ENCODE data around the gene HPN.

Gene HPN

GRCh38 chr19:35105411-35106290, 64.1 kb downstream of the HPN start:
- Histone ChIP-seq H3K9ac (ENCODE audit: low read length) (no peak overlapping the region), H3K27me3 (ENCODE audit: control insufficient read depth in 1 of 2, insufficient read depth in 2 of 2, low read length in 2 of 2) (peaks cover 0 to 5% of the 10 kb centered on the region in 2 donors), H3K36me3 (ENCODE audit: insufficient read depth, low read length) (no peaks in the 10 kb centered on the region), H3K27ac (ENCODE audit: low read depth, low read length) (no peak overlapping the region), H3K4me1 (ENCODE audit: insufficient read depth, low read length) (no peaks in the 10 kb centered on the region), H3K9me3 (ENCODE audit: low read length) (no peaks in the 10 kb centered on the region), H3K4me3 (ENCODE audit: low read depth in 1 of 2, low read length in 2 of 2) (no peak overlapping the region)

- Histone ChIP-seq H3K4me3 (ENCODE audit: low read depth in 1 of 2, low read length in 2 of 2) (no peak overlapping the region), H3K9ac (ENCODE audit: low read length) (no peak overlapping the region), H3K27me3 (ENCODE audit: control insufficient read depth in 1 of 2, insufficient read depth in 2 of 2, low read length in 2 of 2) (peaks cover 0 to 5% of the 10 kb centered on the region in 2 donors), H3K9me3 (ENCODE audit: low read length) (no peaks in the 10 kb centered on the region), H3K36me3 (ENCODE audit: insufficient read depth, low read length) (no peaks in the 10 kb centered on the region), H3K4me1 (ENCODE audit: insufficient read depth, low read length) (no peaks in the 10 kb centered on the region), H3K27ac (ENCODE audit: low read depth, low read length) (no peak overlapping the region)
Observed at GRCh38 chr19:35106291-35106583, 64.7 kb downstream of the HPN start.

- Histone ChIP-seq H3K36me3 (ENCODE audit: insufficient read depth, low read length) (no peaks in the 10 kb centered on the region), H3K9me3 (ENCODE audit: low read length) (no peaks in the 10 kb centered on the region), H3K27me3 (ENCODE audit: control insufficient read depth in 1 of 2, insufficient read depth in 2 of 2, low read length in 2 of 2) (peaks cover 0 to 5% of the 10 kb centered on the region in 2 donors), H3K4me3 (ENCODE audit: low read depth in 1 of 2, low read length in 2 of 2) (no peak overlapping the region), H3K9ac (ENCODE audit: low read length) (no peak overlapping the region), H3K27ac (ENCODE audit: low read depth, low read length) (no peak overlapping the region), H3K4me1 (ENCODE audit: insufficient read depth, low read length) (no peaks in the 10 kb centered on the region)
Observed at GRCh38 chr19:35106898-35107541, 65.5 kb downstream of the HPN start.

GRCh38 chr19:35107545-35107944, 66.0 kb downstream of the HPN start:
- Histone ChIP-seq H3K9me3 (ENCODE audit: low read length) (no peaks in the 10 kb centered on the region), H3K4me3 (ENCODE audit: low read depth in 1 of 2, low read length in 2 of 2) (no peak overlapping the region), H3K9ac (ENCODE audit: low read length) (no peak overlapping the region), H3K36me3 (ENCODE audit: insufficient read depth, low read length) (no peaks in the 10 kb centered on the region), H3K27me3 (ENCODE audit: control insufficient read depth in 1 of 2, insufficient read depth in 2 of 2, low read length in 2 of 2) (peaks cover 0 to 5% of the 10 kb centered on the region in 2 donors), H3K4me1 (ENCODE audit: insufficient read depth, low read length) (no peaks in the 10 kb centered on the region), H3K27ac (ENCODE audit: low read depth, low read length) (no peak overlapping the region)

GRCh38 chr19:35108730-35109129, 67.2 kb downstream of the HPN start:
- H3K4me1 ChIP-seq (ENCODE audit: insufficient read depth, low read length): no peaks in the 10 kb centered on the region
- H3K27ac ChIP-seq (ENCODE audit: low read depth, low read length): no peak overlapping the region
- no peaks in the 10 kb centered on the region for H3K36me3 ChIP-seq (ENCODE audit: insufficient read depth, low read length)
- no peaks in the 10 kb centered on the region for H3K9me3 ChIP-seq (ENCODE audit: low read length)
- H3K4me3 ChIP-seq (ENCODE audit: low read depth in 1 of 2, low read length in 2 of 2): no peak overlapping the region
- H3K27me3 ChIP-seq (ENCODE audit: control insufficient read depth in 1 of 2, insufficient read depth in 2 of 2, low read length in 2 of 2): peaks cover 0 to 5% of the 10 kb centered on the region in 2 donors
- H3K9ac ChIP-seq (ENCODE audit: low read length): no peak overlapping the region

GRCh38 chr19:35109395-35110112, 68.0 kb downstream of the HPN start:
- Histone ChIP-seq H3K36me3 (ENCODE audit: insufficient read depth, low read length) (no peaks in the 10 kb centered on the region), H3K9me3 (ENCODE audit: low read length) (no peaks in the 10 kb centered on the region), H3K4me1 (ENCODE audit: insufficient read depth, low read length) (peaks cover 4% of the 10 kb centered on the region), H3K27me3 (ENCODE audit: control insufficient read depth in 1 of 2, insufficient read depth in 2 of 2, low read length in 2 of 2) (peaks cover 0 to 5% of the 10 kb centered on the region in 2 donors), H3K27ac (ENCODE audit: low read depth, low read length) (no peak overlapping the region), H3K9ac (ENCODE audit: low read length) (no peak overlapping the region), H3K4me3 (ENCODE audit: low read depth in 1 of 2, low read length in 2 of 2) (no peak overlapping the region)

- Histone ChIP-seq H3K9ac (ENCODE audit: low read length) (no peak overlapping the region), H3K4me3 (ENCODE audit: low read depth in 1 of 2, low read length in 2 of 2) (no peak overlapping the region), H3K9me3 (ENCODE audit: low read length) (no peaks in the 10 kb centered on the region), H3K27ac (ENCODE audit: low read depth, low read length) (no peak overlapping the region), H3K36me3 (ENCODE audit: insufficient read depth, low read length) (no peaks in the 10 kb centered on the region), H3K27me3 (ENCODE audit: control insufficient read depth in 1 of 2, insufficient read depth in 2 of 2, low read length in 2 of 2) (peaks cover 0 to 5% of the 10 kb centered on the region in 2 donors), H3K4me1 (ENCODE audit: insufficient read depth, low read length) (peaks cover 9% of the 10 kb centered on the region)
Observed at GRCh38 chr19:35110974-35111373, 69.5 kb downstream of the HPN start.

- Histone ChIP-seq H3K27ac (ENCODE audit: low read depth, low read length) (no peak overlapping the region), H3K9ac (ENCODE audit: low read length) (no peak overlapping the region), H3K27me3 (ENCODE audit: control insufficient read depth in 1 of 2, insufficient read depth in 2 of 2, low read length in 2 of 2) (peaks cover 0 to 5% of the 10 kb centered on the region in 2 donors), H3K36me3 (ENCODE audit: insufficient read depth, low read length) (no peaks in the 10 kb centered on the region), H3K4me1 (ENCODE audit: insufficient read depth, low read length) (peaks cover 9% of the 10 kb centered on the region), H3K9me3 (ENCODE audit: low read length) (no peaks in the 10 kb centered on the region), H3K4me3 (ENCODE audit: low read depth in 1 of 2, low read length in 2 of 2) (no peak overlapping the region)
Observed at GRCh38 chr19:35112995-35113688, 71.6 kb downstream of the HPN start.

- Histone ChIP-seq H3K27me3 (ENCODE audit: control insufficient read depth in 1 of 2, insufficient read depth in 2 of 2, low read length in 2 of 2) (peaks cover 0 to 3% of the 10 kb centered on the region in 2 donors), H3K9me3 (ENCODE audit: low read length) (no peaks in the 10 kb centered on the region), H3K4me1 (ENCODE audit: insufficient read depth, low read length) (peaks cover 9% of the 10 kb centered on the region), H3K9ac (ENCODE audit: low read length) (no peak overlapping the region), H3K36me3 (ENCODE audit: insufficient read depth, low read length) (no peaks in the 10 kb centered on the region), H3K4me3 (ENCODE audit: low read depth in 1 of 2, low read length in 2 of 2) (peak overlapping the region in 1 of 2 donors; percentile 50), H3K27ac (ENCODE audit: low read depth, low read length) (no peak overlapping the region)
Observed at GRCh38 chr19:35114353-35115176, 73.0 kb downstream of the HPN start.

- Histone ChIP-seq H3K9ac (ENCODE audit: low read length) (no peak within 1 kb of the TSS), H3K4me3 (ENCODE audit: low read depth in 1 of 2, low read length in 2 of 2) (peak within 1 kb of the TSS in 1 of 2 donors; percentile 50), H3K36me3 (ENCODE audit: insufficient read depth, low read length) (no peaks in the 10 kb centered on the region), H3K9me3 (ENCODE audit: low read length) (no peaks in the 10 kb centered on the region), H3K27ac (ENCODE audit: low read depth, low read length) (peak within 1 kb of the TSS; percentile 29), H3K27me3 (ENCODE audit: control insufficient read depth in 1 of 2, insufficient read depth in 2 of 2, low read length in 2 of 2) (no peaks in the 10 kb centered on the region), H3K4me1 (ENCODE audit: insufficient read depth, low read length) (peaks cover 9% of the 10 kb centered on the region)
Observed at GRCh38 chr19:35115177-35115951, 73.8 kb downstream of the HPN start, which contains the start of gene FXYD3. Gene FXYD3, plus strand, starts transcription at chr19:35115823. Its CDS starts 3,554 bp downstream, at chr19:35119377.
